ENCODE measurements around the gene CTBS.

Gene CTBS

GRCh38 chr1:84504580-84505492, 69.4 kb downstream of the CTBS start:
- DNase-seq: no peak

DNA sequence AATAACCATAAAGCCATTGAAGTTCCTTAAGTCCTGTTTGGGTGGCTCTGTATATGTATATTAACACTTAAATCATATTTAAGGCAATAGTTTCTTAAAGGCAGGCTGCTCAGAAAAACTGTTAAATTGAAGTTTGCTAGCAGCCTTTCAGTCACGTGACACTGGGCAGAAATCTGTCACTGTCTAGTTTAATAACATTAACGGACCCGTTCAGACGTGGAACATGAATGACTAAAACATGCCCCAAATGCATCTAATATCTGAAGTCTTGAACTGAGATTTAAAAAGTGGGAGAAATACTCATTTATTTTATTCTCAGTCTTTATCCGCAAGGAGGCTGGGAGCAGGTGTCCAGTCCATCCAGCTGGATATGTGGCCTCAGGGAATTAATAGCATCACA, 71.3 kb downstream of the CTBS start:
- DNase-seq: no peak

Measured in NCI-H774 (cell line).